GM10266 (cell line): ENCODE measurements around the gene GFPT1.

Experiments used
- DNase-seq: peaks from one replicate; pipeline ENCODE4 v3.0.0; 2012; ENCODE audit errors: extremely low spot score
- TF ChIP-seq, protein P1 (sequence below): IDR thresholded peaks from 2 replicates; pipeline ENCODE4 v1.5.1; 2012; ENCODE audit warnings: mild to moderate bottlenecking, low read depth; ENCODE audit not compliant: control insufficient read depth, insufficient read depth; ENCODE audit errors: missing control alignments

The GFPT1 gene

DNA sequence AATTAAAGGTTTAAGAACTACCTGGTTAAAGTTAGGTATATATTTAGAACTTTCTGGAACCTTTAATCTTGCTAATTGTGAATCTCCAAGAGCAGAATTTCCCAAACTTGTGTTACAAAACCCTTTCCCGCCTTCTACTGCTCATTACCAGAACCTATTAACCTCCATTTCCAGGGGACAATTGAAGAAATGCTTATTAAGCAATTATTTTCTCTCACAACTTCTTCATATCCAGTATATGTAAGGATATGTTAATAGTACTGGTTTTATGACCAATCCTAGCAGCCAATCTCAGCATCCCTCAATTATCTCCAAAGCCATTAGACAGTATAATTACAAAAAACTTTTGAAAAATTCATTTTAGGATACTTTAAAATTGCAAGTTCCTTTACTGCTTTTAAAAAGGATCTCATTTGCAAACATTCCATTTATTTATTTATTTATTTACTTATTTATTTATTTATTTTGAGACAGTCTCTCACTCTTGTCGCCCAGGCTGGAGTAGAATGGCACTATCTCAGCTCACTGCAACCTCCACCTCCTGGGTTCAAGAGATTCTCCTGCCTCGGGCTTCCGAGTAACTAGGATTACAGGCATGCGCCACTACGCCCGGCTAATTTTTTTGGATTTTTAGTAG lies 3.7 kb downstream of the GFPT1 start:
- no peak for DNase-seq
- TF ChIP-seq, protein P1, sequence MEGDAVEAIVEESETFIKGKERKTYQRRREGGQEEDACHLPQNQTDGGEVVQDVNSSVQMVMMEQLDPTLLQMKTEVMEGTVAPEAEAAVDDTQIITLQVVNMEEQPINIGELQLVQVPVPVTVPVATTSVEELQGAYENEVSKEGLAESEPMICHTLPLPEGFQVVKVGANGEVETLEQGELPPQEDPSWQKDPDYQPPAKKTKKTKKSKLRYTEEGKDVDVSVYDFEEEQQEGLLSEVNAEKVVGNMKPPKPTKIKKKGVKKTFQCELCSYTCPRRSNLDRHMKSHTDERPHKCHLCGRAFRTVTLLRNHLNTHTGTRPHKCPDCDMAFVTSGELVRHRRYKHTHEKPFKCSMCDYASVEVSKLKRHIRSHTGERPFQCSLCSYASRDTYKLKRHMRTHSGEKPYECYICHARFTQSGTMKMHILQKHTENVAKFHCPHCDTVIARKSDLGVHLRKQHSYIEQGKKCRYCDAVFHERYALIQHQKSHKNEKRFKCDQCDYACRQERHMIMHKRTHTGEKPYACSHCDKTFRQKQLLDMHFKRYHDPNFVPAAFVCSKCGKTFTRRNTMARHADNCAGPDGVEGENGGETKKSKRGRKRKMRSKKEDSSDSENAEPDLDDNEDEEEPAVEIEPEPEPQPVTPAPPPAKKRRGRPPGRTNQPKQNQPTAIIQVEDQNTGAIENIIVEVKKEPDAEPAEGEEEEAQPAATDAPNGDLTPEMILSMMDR = no peak

DNA sequence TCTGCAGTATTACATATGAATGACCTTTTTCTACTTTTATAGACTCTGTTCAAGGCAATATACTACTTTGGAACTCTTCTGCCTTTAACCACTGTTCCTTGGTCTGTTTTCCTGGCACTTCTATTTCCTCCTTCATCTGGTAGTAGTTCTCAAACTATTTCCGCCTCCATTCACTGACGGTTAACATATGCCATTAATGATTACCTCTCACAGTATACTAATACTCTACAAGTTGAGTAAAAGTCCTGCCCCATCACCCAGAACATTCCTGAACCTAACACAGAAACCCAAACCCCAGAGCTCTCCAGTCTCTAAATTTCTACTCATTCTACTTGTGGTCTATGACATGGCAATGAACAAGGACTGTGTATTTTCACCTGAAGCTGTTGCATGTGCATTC lies 4.5 kb downstream of the GFPT1 start:
- TF ChIP-seq, protein P1 = no peak
- no peak for DNase-seq

DNA sequence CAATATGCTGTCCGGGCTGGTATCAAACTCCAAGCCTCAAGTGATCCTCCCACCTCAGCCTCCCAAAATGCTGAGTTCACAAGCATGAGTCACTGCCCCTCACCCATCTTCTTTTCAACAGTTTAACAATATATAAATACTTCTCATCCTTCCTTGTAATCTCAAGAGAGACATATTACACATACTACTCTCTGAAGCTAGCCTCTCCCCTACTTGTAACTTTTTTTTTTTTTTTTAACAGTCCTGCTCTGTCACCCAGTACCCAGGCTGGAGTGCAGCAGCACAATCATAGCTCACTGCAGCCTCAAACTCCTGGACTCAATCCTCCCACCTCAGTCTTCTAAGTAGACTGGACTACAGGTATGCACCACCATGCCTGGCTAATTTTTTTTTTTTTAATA lies 5.7 kb downstream of the GFPT1 start:
- TF ChIP-seq, protein P1 = no peak
- no peak for DNase-seq

DNA sequence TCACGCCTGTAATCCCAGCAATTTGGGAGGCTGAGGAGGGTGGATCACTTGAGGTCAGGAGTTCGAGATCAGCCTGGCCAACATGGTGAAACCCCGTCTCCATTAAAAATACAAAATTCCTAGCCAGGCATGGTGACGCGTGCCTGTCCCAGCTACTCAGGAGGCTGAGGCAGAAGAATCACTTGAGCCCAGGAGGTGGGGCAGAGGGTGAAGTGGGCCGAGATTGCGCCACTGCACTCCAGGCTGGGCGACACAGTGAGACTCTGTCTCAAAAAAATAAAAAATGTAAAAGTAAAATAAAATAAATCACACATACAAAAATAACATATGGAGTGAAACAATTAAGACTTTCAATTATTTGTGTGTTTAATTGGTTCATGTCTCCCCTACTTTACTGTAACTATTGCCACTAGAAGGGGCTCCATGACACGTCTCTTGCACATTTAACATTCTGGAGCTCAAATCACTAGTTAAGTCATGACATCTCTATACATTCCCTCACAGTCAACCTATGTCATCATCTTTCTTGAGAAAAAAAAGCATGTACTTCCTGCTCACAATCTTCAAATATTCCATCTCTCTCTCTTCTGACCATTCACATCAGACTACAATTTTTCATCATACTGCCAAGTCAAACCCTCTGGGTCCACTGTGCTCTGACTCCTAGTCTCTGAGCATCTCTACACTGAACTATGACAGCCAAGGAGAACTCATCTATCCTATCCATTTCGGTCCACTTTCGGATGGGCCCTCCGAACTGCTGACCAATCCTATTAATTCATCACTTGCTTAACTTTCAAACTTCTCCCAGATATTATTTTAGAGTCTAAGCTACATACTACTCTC lies 6.7 kb downstream of the GFPT1 start:
- TF ChIP-seq, protein P1 = no peak
- no peak for DNase-seq

DNA sequence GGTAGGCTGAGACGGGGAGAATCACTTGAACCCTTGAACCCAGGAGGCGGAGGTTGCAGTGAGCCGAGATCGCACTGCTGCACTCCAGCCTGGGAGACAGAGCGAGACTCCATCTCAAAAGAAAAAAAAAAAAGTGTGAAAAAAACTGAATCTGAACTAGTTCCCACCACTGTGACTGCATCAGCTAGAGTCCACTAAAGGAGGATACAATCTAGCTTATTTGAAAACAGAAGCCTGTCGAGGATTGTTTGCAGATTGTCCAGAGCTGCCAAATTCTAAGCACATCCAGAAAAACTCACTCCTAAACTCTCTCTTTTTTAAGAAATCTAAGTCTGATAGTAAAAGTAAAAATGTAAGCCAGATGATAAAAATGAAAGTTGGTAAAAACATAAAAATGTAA lies 10.6 kb downstream of the GFPT1 start:
- no peak for DNase-seq
- TF ChIP-seq, protein P1 = no peak

DNA sequence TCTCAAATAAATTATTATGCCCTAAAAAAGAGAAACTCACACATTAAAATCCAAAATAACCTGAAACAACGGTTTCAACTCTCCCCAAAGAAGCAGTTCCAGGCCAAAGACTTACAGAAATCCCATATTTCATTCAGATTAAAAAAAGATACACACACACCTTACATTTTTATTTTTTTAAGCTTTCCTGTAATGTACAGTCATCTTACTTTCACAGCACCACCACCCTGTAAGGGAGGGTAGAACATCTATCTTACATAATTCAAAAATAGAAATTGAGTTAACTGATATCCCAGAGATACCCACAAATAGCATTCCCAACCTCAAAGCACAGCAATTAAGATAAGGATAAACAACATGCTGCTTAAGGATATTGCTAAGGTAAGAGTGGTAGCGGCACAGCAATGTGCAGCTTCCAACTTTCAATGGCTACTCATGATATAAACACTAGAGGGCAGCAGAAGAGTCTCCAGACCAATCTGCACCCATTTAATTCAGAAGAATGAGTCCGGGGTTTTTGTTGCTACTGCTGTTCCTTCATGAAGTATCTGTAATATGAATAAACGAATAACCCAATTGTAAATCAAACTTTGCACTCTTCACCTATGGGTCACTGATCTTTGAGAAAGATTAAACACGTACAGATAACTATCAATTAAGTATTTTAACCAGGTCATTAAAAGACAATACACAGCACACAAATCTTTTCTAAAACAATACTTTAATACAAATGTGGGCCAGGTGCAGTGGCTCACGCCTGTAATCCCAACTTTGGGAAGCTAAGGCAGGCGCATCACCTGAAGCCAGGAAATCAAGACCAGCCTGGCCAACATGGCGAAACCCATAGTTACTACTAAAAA lies 11.3 kb downstream of the GFPT1 start:
- TF ChIP-seq, protein P1 = peak; percentile 58
- DNase-seq = peak; percentile 30
